Lung (tissue), 12 donors: Measurements from ENCODE around the gene TRIML2. TPM values are rescaled to one million over a fixed set of nuclear protein-coding genes. Genes with fewer than 3 reads are reported as not detected.

ENCODE experiments used
- ATAC-seq: fragments of 200-7000 bp; cut with Tn5 transposase; one replicate; pipeline ENCODE4 v1.9.1; 2020; ENCODE audit warnings: moderate number of reproducible peaks; ENCODE audit not compliant: insufficient read depth, low FRiP score
- DNase-seq, 3 donors: peaks; one replicate each; pipeline ENCODE4 v3.0.0-alpha.2; 2013 to 2017
- H3K27ac ChIP-seq, 2 donors: one replicate each; pipeline ENCODE4 v1.5.1; 2013; ENCODE audit warnings: mild to moderate bottlenecking in 2 of 2, moderate library complexity in 2 of 2, control low read depth in 1 of 2, inconsistent platforms in 1 of 2, low read depth in 1 of 2, low read length in 1 of 2
- H3K27me3 ChIP-seq, 3 donors: one replicate each; pipeline ENCODE4 v1.5.1; 2013; ENCODE audit warnings: low read length in 2 of 3; ENCODE audit not compliant: control insufficient read depth in 3 of 3, insufficient read depth in 3 of 3
- H3K36me3 ChIP-seq, 4 donors: one replicate each; pipeline ENCODE4 v1.5.1; 2013; ENCODE audit warnings: low read length in 4 of 4, mild to moderate bottlenecking in 1 of 4, moderate library complexity in 1 of 4; ENCODE audit not compliant: control insufficient read depth in 4 of 4, insufficient read depth in 4 of 4
- H3K4me1 ChIP-seq, 5 donors: one replicate each; pipeline ENCODE4 v1.5.1; 2013; ENCODE audit warnings: low read length in 5 of 5, mild to moderate bottlenecking in 2 of 5, moderate library complexity in 1 of 5; ENCODE audit not compliant: control insufficient read depth in 5 of 5, insufficient read depth in 5 of 5
- H3K4me3 ChIP-seq: one replicate; pipeline ENCODE4 v1.5.1; 2013; ENCODE audit warnings: mild to moderate bottlenecking, control low read depth, moderate library complexity
- H3K9ac ChIP-seq, 2 donors: one replicate each; pipeline ENCODE4 v1.5.1; 2013; ENCODE audit warnings: low read length in 2 of 2, control low read depth in 1 of 2; ENCODE audit not compliant: insufficient read depth in 1 of 2
- H3K9me3 ChIP-seq, 4 donors: one replicate each; pipeline ENCODE4 v1.5.1; 2013; ENCODE audit warnings: low read length in 3 of 4, mild to moderate bottlenecking in 1 of 4, moderate library complexity in 1 of 4; ENCODE audit not compliant: control insufficient read depth in 4 of 4, insufficient read depth in 3 of 4
- CTCF ChIP-seq: IDR thresholded peaks from 2 replicates; pipeline ENCODE4 v1.5.1; 2012; ENCODE audit warnings: mild to moderate bottlenecking; ENCODE audit errors: control extremely low read depth, extremely low read depth
- WGBS, 2 donors: extraction: QIAGEN DNeasy Blood & Tissue Kit; methylation state at CpG; one replicate each; pipeline ENCODE4 v1.1.7; 2013; 5-methylcytosine and 5-hydroxymethylcytosine counted together
- polyA plus RNA-seq, 2 donors: library from polyadenylated mRNA; stranded (reverse); fragments of 200-250 nt; gene quantifications; one replicate each; pipeline ENCODE4 v1.2.1, GENCODE V29; 2013
- total RNA-seq, 2 donors: library from RNA; depleted of rRNA in 1 of 2; stranded (reverse); fragments of >200 nt in 1 of 2; gene quantifications; one replicate each; pipeline ENCODE4 v1.2.1, GENCODE V29; 2014 to 2021
- donor health status: control.
- donor health status: control.
- donor health status: Bipolar disorder and iron deficiency.
- donor health status: healthy.
- donor health status: DM: yes; HTN: yes; CAD: no.

TRIML2 gene
- total and polyA plus RNA-seq, 4 donors = 0.07 to 0.08 TPM; not detected in 2

- peak; percentile 32 to 67 (median 53) for DNase-seq
- Histone ChIP-seq H3K9ac (no peak overlapping the region), H3K36me3 (no peaks in the 10 kb centered on the region), H3K9me3 (peaks cover 0 to 3% (median 0%) of the 10 kb centered on the region in 4 donors), H3K4me1 (peaks cover 0 to 9% (median 0%) of the 10 kb centered on the region in 5 donors), H3K4me3 (no peak overlapping the region), H3K27ac (no peak overlapping the region), H3K27me3 (no peaks in the 10 kb centered on the region)
- no peak for TF ChIP-seq CTCF
- ATAC-seq = no peak
- WGBS, 2 donors = 24 to 60% methylated on average over 1 of the region's 1 CpG
Measured at GRCh38 chr4:188078116-188078515, 31.3 kb downstream of the TRIML2 start.

GRCh38 chr4:188076169-188076568 is 33.2 kb downstream of the TRIML2 start:
- ATAC-seq (no peak), DNase-seq (no peak)
- 94 to 95% methylated on average over 12 of the region's 12 CpGs for WGBS, 2 donors
- TF ChIP-seq CTCF = no peak
- Histone ChIP-seq H3K9ac (no peak overlapping the region), H3K4me1 (peaks cover 0 to 9% (median 0%) of the 10 kb centered on the region in 5 donors), H3K36me3 (no peaks in the 10 kb centered on the region), H3K9me3 (peaks cover 0 to 3% (median 0%) of the 10 kb centered on the region in 4 donors), H3K4me3 (no peak overlapping the region), H3K27ac (no peak overlapping the region), H3K27me3 (no peaks in the 10 kb centered on the region)

GRCh38 chr4:188061083-188061482 is 48.3 kb downstream of the TRIML2 start:
- TF ChIP-seq CTCF = no peak
- 92 to 95% methylated on average over 14 of the region's 14 CpGs for WGBS, 2 donors
- Histone ChIP-seq H3K27me3 (no peaks in the 10 kb centered on the region), H3K9ac (no peak overlapping the region), H3K36me3 (no peaks in the 10 kb centered on the region), H3K4me1 (no peaks in the 10 kb centered on the region), H3K27ac (no peak overlapping the region), H3K4me3 (no peak overlapping the region), H3K9me3 (peaks cover 0 to 2% (median 0%) of the 10 kb centered on the region in 4 donors)
- DNase-seq (no peak), ATAC-seq (no peak)

- ATAC-seq (no peak), DNase-seq (peak; percentile 10 to 21 (median 16))
- Histone ChIP-seq H3K4me1 (no peaks in the 10 kb centered on the region), H3K4me3 (no peak overlapping the region), H3K36me3 (no peaks in the 10 kb centered on the region), H3K9ac (no peak overlapping the region), H3K27ac (no peak overlapping the region), H3K9me3 (peaks cover 0 to 1% (median 0%) of the 10 kb centered on the region in 4 donors), H3K27me3 (no peaks in the 10 kb centered on the region)
- TF ChIP-seq CTCF = no peak
- 85 to 90% methylated on average over 9 of the region's 9 CpGs for WGBS, 2 donors
Measured at GRCh38 chr4:188053302-188053701, 56.1 kb downstream of the TRIML2 start.
